ENCODE results near the gene FPR3.
A peak's percentile ranks its signal among the peaks of the same experiment; 100 is the strongest.
"Not testable (repeated sequence)": the region's sequence is repeated elsewhere in the genome, so short reads cannot be mapped to it uniquely, and the experiment has no call there.

Gene FPR3, protein sequence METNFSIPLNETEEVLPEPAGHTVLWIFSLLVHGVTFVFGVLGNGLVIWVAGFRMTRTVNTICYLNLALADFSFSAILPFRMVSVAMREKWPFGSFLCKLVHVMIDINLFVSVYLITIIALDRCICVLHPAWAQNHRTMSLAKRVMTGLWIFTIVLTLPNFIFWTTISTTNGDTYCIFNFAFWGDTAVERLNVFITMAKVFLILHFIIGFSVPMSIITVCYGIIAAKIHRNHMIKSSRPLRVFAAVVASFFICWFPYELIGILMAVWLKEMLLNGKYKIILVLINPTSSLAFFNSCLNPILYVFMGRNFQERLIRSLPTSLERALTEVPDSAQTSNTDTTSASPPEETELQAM

DNA sequence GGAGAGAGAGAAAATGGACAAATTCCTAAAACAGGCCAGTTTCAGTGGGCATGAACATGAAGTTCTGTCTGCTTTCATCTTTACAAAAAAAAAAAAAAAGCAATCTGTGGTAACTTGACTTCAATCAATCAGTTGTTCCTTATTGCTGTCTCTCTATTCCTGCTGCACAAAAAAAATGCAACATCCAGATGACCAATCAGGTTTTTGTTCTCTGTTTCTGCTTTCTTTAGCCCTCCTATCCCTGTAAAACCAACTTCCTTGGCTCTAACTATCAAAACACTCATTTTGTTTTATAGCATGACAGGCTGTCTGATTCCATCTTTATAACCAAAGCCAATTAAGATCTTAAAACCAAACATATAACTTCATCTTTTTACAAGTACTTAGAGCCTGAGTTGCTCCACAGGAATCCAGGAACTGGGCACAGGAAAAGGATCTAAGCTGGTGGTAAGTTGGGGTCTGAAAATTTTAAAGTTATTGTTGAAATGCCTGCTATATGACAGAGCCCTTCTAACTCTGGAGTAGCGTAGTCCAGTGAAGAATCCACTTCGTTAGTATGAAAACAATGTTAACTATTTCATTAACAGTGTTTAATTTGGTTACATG is at the start of gene FPR3:
Gene FPR3, plus strand, starts transcription at position 273 of the 606 bp plus-strand sequence. CDS start 28,592 bp downstream, outside the sequence.
- no peak for DNase-seq

DNA sequence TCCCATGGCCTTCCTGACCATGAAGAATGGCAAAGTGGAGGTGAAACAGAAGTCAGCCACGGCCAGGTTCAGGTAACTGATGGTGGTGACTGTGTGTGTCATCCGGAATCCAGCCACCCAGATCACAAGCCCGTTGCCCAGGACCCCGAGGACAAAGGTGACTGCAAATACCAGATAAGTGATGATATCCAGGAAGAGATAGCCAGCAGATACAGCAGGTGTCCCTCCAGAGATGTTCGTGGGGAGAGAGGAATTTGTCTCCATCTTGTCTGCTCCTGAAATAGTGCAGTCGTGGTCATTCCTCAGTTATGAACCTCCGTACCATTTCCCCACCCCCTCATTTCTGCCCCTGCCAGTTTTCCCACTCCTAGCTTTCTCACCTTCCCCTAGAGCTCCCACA is 48.2 kb upstream of the FPR3 start:
- no peak for DNase-seq

DNA sequence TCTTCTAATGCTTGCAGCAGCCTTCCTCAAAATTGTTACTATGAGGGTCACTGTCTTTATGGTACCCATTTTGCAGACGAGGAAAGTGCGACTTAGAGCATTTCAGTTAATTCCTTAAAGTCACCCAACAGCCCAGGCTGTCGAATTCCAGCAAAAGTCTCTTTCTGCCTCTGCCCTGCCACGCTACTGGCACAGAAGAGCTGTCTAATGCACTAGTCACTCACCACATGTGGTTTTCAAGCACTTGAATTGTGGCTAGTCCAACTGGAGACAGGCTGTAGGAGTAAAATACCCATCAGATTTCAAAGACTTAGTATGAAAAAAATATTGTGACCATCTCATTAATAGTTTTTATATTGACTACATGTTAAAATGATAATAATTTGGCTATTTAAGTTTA is 45.0 kb upstream of the FPR3 start:
- DNase-seq, result no peak

DNA sequence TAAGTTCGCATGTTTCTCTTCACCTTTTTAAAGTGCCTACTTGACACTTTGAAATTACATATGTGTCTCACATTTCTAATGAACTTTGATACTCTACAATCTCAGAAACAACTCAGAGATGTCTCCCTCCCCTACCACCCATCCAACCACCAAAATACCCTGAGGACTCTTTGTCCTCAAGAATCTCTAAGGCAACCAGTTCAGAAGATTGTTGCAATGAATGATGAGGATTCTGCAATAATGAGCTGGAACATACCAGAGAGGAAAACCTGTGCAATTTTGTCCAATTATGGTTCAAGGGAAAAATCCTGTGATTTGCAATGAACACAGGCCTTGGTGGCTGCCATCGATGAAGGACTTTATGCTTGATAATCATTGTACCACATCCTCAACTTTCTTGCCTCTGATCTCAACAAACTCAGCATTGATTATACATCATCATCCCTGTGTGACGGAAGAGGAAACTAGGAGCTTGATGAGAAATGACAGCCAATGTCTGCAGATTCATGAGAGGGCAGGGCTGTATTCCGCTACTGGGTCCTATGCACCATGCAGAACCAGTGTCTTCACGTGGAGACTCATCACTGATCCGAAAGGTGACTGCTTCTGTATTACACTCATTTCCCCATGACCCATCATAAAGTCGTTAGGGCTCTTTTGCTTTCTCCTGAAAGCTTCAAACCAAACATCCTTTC is 44.4 kb upstream of the FPR3 start:
- DNase-seq, result no peak

DNA sequence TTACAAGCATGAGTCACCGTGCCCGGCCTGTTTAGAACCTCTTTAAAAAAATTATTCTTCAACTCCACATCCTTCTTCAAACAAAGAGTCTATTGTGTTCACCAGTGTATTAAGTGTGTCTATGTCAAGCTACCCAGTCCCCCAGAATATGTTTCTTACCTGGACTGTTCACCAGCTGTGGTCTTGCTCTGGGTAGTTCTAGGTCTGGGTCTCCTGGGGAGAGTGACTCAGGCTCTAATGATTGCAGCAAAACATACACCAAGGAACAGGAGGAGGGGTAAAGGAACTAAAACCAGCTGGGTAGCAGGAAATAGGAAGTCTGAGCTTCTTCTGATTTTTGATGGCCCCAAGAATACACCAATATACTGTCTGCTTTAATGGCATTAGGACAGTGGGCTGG is 43.3 kb upstream of the FPR3 start, which contains the start of gene FPR1:
Gene FPR1, minus strand, starts transcription at position 224 of the 400 bp plus-strand sequence. CDS start 4,884 bp downstream, outside the sequence.
- DNase-seq, result no peak

DNA sequence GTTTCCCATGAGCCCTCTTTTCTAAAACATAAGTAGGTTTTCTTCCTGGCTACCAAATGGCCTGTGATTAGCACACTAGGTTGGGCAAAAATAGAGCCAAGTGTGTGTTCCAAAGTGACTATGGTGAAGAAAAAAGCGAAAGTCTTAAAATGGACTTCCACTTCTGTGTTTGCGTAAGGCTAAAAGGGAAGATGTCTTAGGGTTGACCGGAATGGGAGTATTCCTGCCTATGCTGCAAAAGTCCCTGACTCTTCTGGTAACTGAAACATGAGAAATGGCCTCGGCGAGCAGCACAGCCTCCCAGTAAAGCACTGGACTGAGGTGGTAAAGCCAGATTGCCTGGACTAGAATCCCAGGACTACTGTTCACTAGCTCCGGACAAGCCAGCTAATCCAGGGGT is 40.8 kb upstream of the FPR3 start:
- no peak for DNase-seq

DNA sequence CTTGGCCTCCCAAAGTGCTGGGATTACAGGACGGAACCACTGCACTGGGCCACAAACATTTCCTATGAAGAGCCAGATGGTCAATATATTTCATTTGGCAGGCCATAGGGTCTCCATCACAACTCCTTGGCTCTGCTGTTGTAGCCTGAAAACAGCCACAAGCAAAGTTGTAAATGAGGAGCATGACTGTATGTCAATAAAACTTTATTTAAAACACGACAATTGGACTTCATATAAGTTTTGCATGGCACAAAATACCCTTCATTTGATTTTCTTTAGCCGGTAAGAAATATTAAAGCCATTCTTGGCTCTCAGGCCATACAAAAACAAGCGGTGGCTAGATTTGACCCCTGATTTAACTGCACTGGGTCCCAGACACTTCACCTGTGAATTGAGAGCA is 40.2 kb upstream of the FPR3 start:
- no peak for DNase-seq

DNA sequence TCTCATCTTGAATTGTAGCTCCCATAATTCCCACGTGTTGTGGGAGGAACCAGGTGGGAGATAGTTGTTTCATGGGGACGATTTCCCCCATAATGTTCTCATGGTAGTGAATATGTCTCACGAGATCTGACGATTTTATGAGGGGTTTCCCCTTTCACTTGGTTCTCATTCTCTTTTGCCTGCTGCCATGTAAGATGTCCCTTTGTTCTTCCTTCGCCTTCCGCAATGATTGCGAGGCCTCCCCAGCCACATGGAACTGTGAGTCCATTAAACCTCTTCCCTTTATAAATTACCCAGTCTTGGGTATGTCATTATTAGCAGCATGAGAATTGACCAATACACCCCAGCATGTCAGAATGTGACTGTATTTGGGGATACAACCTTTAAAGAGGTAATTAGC is 39.4 kb upstream of the FPR3 start:
- DNase-seq, result no peak

DNA sequence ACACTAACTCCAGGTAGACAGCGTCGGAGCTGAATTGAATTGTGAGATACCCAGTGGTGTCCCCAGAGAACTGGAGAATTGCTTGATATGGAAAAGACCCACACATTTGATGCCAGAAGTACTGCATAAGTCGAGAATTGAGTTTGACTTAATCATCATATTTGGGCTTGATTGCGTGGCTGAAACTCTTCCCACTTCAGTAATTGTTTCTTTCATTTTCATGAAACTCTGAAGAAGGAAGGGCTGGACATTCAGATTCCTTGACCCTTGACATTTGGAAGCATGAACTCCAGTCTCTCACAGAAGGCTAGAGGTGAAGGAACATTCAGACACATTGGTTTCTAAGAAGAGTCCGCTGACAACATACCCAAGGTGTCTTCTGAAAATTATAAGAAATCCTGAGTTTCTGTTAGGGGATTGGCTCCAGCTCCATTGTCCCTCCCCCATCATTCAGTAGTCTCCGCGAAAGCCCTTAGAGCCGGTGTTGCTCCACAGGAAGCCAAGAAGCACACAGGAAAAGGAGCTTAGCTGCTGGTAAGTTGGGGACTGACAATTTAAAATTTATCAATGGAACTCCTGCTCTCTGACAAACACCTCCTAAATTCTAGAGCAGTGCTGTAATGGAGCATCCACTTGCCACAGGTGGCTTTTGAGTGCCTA is 34.1 kb upstream of the FPR3 start, which contains the start of gene FPR2:
Gene FPR2, plus strand, starts transcription at position 484 of the 660 bp plus-strand sequence. CDS start 7,479 bp downstream, outside the sequence.
- no peak for DNase-seq

DNA sequence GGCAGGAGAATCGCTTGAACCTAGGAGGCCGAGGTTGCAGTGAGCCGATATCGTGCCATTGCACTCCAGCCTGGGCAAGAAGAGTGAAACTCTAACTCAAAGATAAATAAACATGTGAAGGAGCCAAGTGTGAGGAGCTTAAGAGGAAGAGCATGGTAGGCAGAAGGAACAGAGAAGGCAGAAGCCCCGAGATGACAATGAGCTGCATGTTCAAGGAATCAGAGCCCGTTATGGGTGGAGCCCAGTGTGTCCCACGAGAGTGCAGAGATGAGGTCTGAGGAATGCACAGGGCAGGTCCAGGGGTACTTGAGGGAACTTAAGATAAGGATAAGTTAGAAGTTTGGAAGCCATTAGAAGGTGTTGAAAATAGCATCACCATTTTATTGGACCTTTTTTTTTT is 33.3 kb upstream of the FPR3 start:
- no peak for DNase-seq

DNA sequence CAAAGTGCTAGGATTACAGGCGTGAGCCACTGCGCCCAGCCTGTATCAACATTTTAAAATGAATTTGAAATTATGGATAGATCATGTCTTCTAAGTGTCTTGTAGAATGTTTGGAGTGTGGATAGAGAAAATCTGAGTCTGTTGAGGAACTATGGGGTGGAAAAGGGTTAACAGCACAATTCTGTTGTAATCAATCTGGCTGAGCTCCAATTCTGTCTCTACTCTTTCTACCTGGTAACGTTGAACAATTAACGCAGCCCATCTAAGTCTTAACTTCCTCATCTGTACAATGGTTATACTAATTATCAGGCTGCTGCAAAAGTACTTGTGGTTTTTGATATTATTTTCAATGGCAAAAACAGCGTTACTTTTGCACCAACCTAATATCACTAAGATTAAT is 29.9 kb upstream of the FPR3 start:
- no peak for DNase-seq

DNA sequence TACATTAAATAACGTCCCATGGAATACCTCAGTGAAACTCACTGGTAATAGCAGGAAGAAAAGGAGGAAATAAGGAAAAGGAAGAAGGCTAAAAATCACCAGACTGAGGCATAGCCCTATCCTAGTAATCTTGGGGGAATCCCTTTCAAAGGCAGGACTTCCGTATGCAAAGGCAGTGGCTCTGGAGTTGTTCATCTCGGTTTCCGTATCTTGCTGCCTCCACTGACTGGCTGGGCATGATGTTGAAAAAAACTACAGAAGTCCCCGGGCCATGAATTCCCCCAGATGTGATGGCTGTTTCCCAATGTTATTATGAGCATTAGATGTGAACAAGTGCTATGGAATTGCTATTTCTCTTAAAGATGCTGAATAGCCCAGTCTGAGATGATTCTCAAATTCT is 28.5 kb upstream of the FPR3 start:
- no peak for DNase-seq

DNA sequence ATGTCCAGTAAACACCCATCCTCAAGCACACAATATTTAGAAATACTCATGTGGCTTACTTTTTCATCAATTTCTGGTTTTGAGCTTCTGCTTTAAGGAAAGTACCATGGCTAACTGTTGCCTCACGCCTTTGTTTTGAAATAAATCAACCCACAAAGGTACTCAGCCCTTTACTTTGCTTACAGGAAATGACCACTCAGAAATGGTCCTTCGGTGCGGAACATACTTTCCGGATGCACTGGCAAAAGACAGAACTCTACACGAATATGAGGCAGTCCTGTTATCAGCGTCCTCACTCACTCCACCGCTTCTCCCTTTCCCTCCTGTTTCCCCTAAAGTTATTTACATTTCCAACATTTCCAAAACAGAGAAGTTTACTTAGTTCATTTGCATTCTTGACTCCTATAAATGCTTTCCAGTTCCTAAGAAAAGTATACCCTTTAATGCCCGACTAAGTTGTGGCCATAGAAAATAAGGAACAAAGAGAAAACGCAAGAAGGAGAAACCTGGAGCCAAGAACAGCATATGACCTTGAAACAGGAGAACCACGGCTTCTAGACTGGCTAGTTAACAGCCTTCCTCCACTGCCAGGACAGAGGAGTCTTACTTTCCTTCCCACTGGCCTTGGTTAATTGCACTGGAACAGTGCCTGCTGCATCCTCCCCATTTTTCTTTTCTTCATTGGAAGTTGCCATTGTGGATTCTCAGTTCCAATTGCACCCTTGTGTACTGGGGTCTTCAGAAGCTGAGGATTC is 23.4 kb upstream of the FPR3 start:
- DNase-seq, result no peak

DNA sequence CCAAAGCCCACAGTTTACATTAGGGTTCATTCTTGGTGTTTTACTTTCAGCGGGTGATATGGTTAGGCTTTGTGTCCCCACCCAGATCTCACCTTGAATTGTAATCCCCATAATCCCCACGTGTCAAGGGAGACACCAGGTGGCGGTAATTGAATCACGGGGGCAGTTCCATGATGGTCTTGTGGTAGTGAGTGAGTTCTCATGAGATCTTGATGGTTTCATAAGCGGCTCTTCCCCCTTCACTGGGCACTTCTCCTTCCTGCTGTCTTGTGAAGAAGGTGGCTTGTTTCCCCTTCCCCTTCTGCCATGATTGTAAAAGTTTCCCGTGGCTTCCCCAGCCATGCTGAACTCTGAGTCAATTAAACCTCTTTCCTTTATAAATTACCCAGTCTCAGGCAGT is 22.0 kb upstream of the FPR3 start:
- DNase-seq, result no peak

DNA sequence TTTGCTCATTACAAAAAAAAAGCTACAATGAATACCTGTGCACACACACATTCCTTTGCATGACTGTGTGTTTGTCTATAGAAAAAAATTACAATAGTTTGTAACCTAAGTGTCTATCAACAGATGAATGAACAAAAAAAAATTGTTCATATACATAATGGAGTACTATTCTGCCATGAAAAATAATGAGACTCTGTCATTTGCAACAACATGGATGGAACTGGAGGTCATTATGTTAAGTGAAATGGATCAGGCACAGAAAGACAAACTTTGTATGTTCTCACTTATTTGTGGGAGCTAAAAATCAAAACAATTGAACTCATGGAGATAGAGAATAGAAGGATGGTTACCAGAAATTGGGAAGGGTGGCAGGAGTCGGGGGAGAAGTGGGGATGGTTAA is 18.4 kb upstream of the FPR3 start:
- DNase-seq, result not testable (repeated sequence)

DNA sequence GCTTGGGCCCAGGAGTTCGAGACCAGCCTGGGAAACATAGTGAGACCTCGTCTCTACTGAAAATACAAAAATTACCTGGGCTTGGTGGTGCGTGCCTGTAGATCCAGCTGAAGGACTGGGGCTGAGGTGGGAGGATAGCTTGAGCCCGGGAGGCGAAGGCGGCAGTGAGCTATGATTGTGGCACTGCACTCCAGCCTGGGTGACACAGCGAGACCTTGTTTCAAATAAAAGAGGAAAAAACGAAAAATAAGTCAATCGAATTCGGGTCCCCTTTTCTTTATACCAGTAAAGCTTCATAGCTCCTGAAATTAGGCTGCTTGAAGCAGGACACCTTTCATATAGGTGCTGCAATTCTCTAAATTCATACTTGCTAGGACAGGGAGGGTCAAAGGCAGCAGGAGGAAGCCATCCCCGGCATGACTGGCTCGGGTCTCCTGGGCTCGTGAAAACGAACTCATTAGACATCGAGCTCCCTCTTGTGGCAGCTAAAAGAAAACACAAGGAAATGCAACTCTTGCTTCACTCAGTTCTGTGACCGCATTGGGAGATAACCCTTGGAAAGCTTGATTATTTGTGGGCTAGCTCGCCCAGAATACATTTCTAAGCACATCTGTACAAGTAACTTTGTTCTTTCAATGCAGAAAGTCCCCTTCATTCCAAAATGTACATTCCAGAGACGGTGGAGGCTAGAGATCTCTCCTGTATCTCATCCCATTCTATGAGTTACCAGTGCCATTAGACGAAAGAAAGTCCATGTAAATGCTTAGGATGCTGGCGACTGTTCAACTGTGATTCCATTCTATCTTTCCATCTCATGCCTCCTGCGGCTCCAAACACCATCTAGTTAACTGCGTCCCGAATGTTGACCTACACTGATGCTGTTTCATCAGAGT is 17.1 kb upstream of the FPR3 start:
- DNase-seq, result peak; percentile 92

DNA sequence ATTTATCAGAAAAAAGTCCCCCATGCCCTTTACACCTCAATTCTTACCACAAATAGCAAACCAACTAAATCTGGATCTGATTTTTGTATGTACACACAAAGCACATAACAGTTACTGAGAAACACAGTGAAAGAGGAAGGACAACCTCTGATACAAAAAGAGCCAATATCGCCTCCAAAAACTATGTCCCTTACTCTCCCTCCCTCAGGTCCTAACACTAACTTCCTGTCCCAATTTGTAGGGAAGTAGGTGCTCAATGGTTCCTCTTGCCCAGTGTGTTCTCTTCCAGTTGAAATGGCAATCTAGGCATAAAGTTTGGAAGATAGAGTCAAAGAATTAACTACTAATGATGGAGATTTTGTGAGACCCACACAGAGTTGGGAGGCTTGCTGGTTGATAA is 15.8 kb upstream of the FPR3 start:
- no peak for DNase-seq

DNA sequence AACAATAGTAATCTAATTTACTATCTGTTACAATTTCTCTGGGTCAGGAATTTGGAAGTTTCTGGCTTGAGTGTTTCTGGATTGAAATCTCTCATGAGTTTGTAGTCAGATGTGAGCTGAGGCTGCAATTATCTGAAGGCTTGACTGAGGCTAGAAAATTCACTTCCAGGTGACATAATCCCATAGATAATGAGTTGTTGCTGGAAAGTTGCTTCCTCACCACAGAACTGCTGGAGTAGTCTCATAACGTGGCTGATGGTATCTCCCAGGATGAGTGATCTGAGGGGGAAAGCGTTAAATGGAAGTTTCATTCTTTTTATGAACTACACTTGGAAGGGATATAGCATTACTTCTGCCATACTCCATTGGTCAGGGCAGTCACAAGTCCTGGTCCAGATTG is 15.3 kb upstream of the FPR3 start:
- no peak for DNase-seq

DNA sequence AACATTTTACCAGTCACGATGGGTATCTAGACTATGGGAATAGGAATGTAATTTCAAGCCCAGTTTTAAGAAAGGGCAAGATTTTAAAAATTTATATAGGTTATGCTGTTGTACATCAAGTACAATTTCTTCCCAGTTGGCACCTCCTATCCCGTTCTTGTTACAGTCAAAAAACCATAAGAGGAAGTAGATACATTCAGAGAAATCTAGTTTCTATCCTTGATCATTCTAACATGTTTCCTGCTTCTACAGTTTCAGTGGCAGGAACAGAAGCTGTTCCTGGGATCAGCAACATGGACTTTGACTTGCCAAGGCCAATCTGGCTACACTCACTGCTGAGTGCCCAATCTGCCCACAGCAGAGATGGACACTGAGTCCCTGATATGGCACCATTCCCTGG is 14.7 kb upstream of the FPR3 start:
- DNase-seq, result no peak

DNA sequence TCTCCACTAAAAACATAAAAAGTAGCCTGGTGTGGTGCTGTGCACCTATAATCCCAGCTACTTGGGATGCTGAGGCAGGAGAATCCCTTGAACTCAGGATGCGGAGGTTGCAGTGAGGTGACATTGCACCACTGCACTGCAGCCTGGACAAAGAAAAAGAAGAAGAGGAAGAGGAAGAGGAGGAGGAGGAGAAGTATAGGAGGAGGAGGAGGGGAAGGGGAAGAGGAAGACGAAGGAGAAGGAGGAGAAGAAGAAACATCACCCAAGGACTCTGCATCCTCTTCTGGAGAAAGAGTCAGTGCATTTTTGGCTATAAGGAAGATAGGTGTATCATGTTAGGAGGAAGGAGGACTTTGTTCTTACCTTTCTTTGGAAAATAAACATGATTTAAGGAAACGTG is 13.0 kb upstream of the FPR3 start:
- DNase-seq, result no peak

DNA sequence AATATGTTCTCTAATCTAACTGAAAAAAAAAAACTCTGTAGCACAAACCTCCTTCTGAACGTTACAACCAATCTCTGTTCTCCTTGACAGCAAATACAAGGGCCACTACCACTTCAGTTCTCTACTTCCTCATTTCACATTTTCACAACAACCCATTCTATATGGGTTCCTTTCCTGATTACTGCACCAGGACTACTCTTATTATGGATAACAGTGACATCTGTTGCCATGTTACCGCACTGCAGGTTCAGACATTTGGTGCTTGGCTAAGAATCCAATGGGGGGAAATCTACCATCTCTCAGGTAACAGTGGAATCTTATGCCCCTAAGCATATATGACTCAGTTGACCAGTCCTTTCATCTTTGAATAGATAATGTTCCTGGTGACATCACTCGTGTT is 11.6 kb upstream of the FPR3 start:
- DNase-seq, result peak; percentile 8
